DND-41 (cell line): ENCODE measurements around the gene KLK3.
"Not testable (repeated sequence)": the region's sequence is repeated elsewhere in the genome, so short reads cannot be mapped to it uniquely, and the experiment has no call there.

Experiments used
- ATAC-seq: fragments of 200-7000 bp; cut with Tn5 transposase; 3 replicates; pipeline ENCODE4 v1.9.1; 2021; ENCODE audit warnings: low read depth; ENCODE audit not compliant: insufficient read depth
- DNase-seq: peaks from one replicate; pipeline ENCODE4 v3.0.0-alpha.2; 2020
- H2AFZ ChIP-seq: 2 replicates; pipeline ENCODE4 v1.6.0; 2012; ENCODE audit warnings: low read depth, low read length
- H3K27ac ChIP-seq: 2 replicates; pipeline ENCODE4 v1.5.1; 2012; ENCODE audit warnings: low read length, inconsistent platforms
- H3K27me3 ChIP-seq: fragments of 200-600 bp; sonication (generic); 2 replicates; pipeline ENCODE4 v1.6.0; 2012; ENCODE audit warnings: low read length, mild to moderate bottlenecking, inconsistent platforms; ENCODE audit not compliant: insufficient read depth, poor library complexity
- H3K36me3 ChIP-seq: 2 replicates; pipeline ENCODE4 v1.5.1; 2012; ENCODE audit warnings: low read length, inconsistent platforms; ENCODE audit not compliant: insufficient read depth
- H3K4me1 ChIP-seq: 2 replicates; pipeline ENCODE4 v1.5.1; 2012; ENCODE audit warnings: mild to moderate bottlenecking, low read length; ENCODE audit not compliant: insufficient read depth
- H3K4me2 ChIP-seq: 2 replicates; pipeline ENCODE4 v1.6.0; 2012; ENCODE audit warnings: mild to moderate bottlenecking, moderate library complexity, low read length, inconsistent platforms; ENCODE audit not compliant: insufficient read depth
- H3K4me3 ChIP-seq, 2 experiments: fragments of 200-600 bp in 1 of 2; shearing (Covaris generic) in 1 of 2; 2 replicates each; pipeline ENCODE4 v1.5.1; 2012 to 2016; ENCODE audit warnings: inconsistent platforms in 2 of 2, low read length in 2 of 2, mild to moderate bottlenecking in 2 of 2, low read depth in 1 of 2, moderate library complexity in 1 of 2
- H3K79me2 ChIP-seq: 2 replicates; pipeline ENCODE4 v1.6.0; 2012; ENCODE audit warnings: low read length, inconsistent platforms; ENCODE audit not compliant: insufficient read depth
- H3K9ac ChIP-seq: 2 replicates; pipeline ENCODE4 v1.6.0; 2012; ENCODE audit warnings: low read depth, mild to moderate bottlenecking, inconsistent platforms, low read length, moderate library complexity
- H3K9me3 ChIP-seq: 2 replicates; pipeline ENCODE4 v1.5.1; 2012; ENCODE audit warnings: low read length, moderate library complexity, mild to moderate bottlenecking, inconsistent platforms; ENCODE audit not compliant: insufficient read depth, severe bottlenecking
- H4K20me1 ChIP-seq: 2 replicates; pipeline ENCODE4 v1.6.0; 2012; ENCODE audit warnings: low read length; ENCODE audit not compliant: insufficient read depth
- EZH2 ChIP-seq: IDR thresholded peaks from 3 replicates; pipeline ENCODE4 v1.6.1; 2012; ENCODE audit warnings: borderline replicate concordance, low read depth, mild to moderate bottlenecking, moderate library complexity, low read length, inconsistent platforms; ENCODE audit not compliant: severe bottlenecking
- TF ChIP-seq, protein P1 (sequence below): IDR thresholded peaks from 2 replicates; pipeline ENCODE4 v1.5.1; 2012; ENCODE audit warnings: borderline replicate concordance, low read length, moderate library complexity, mild to moderate bottlenecking; ENCODE audit not compliant: poor library complexity, severe bottlenecking; ENCODE audit errors: extremely low read depth

The KLK3 gene

DNA sequence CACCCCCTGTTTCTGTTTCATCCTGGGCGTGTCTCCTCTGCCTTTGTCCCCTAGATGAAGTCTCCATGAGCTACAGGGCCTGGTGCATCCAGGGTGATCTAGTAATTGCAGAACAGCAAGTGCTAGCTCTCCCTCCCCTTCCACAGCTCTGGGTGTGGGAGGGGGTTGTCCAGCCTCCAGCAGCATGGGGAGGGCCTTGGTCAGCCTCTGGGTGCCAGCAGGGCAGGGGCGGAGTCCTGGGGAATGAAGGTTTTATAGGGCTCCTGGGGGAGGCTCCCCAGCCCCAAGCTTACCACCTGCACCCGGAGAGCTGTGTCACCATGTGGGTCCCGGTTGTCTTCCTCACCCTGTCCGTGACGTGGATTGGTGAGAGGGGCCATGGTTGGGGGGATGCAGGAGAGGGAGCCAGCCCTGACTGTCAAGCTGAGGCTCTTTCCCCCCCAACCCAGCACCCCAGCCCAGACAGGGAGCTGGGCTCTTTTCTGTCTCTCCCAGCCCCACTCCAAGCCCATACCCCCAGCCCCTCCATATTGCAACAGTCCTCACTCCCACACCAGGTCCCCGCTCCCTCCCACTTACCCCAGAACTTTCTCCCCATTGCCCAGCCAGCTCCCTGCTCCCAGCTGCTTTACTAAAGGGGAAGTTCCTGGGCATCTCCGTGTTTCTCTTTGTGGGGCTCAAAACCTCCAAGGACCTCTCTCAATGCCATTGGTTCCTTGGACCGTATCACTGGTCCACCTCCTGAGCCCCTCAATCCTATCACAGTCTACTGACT lies at the start of gene KLK3:
Gene KLK3 (plus strand): TSS at position 280 of the 775 bp plus-strand sequence. CDS start 41 bp downstream, at position 321.
- no peak for ATAC-seq
- Histone ChIP-seq H3K4me1 (no peaks in the 10 kb centered on the region), H2AFZ (no peak within 1 kb of the TSS)

GRCh38 chr19:50808856-50809255 lies 45.9 kb upstream of the KLK3 start:
- H3K79me2 ChIP-seq = peaks cover 10% of the 10 kb centered on the region
- TF ChIP-seq, protein P1, sequence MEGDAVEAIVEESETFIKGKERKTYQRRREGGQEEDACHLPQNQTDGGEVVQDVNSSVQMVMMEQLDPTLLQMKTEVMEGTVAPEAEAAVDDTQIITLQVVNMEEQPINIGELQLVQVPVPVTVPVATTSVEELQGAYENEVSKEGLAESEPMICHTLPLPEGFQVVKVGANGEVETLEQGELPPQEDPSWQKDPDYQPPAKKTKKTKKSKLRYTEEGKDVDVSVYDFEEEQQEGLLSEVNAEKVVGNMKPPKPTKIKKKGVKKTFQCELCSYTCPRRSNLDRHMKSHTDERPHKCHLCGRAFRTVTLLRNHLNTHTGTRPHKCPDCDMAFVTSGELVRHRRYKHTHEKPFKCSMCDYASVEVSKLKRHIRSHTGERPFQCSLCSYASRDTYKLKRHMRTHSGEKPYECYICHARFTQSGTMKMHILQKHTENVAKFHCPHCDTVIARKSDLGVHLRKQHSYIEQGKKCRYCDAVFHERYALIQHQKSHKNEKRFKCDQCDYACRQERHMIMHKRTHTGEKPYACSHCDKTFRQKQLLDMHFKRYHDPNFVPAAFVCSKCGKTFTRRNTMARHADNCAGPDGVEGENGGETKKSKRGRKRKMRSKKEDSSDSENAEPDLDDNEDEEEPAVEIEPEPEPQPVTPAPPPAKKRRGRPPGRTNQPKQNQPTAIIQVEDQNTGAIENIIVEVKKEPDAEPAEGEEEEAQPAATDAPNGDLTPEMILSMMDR = no peak
- no peak for TF ChIP-seq EZH2
- H3K4me1 ChIP-seq = peaks cover 10% of the 10 kb centered on the region
- no peaks in the 10 kb centered on the region for H3K9me3 ChIP-seq
- no peak overlapping the region for H2AFZ ChIP-seq
- no peaks in the 10 kb centered on the region for H3K27me3 ChIP-seq
- DNase-seq = no peak
- H3K9ac ChIP-seq = no peak overlapping the region
- no peak overlapping the region for H3K4me2 ChIP-seq
- no peak overlapping the region for H3K4me3 ChIP-seq
- H3K27ac ChIP-seq = no peak overlapping the region
- peaks cover 1% of the 10 kb centered on the region; the same call in 1 of the 2 replicates for H4K20me1 ChIP-seq
- H3K36me3 ChIP-seq = peaks cover under 1% of the 10 kb centered on the region; the same call in 1 of the 2 replicates
- no peak for ATAC-seq

More for the DNA sequence above, at the start of gene KLK3:
- no peaks in the 10 kb centered on the region for H3K36me3 ChIP-seq
- no peak within 1 kb of the TSS for H3K4me3 ChIP-seq
- H3K9ac ChIP-seq = no peak within 1 kb of the TSS
- no peak for DNase-seq
- TF ChIP-seq, protein P1 = no peak
- TF ChIP-seq EZH2 = no peak
- no peaks in the 10 kb centered on the region for H3K9me3 ChIP-seq
- no peaks in the 10 kb centered on the region for H3K79me2 ChIP-seq
- H3K27me3 ChIP-seq = no peaks in the 10 kb centered on the region
- H3K4me2 ChIP-seq = no peak within 1 kb of the TSS
- no peak within 1 kb of the TSS for H3K27ac ChIP-seq
- no peaks in the 10 kb centered on the region for H4K20me1 ChIP-seq

DNA sequence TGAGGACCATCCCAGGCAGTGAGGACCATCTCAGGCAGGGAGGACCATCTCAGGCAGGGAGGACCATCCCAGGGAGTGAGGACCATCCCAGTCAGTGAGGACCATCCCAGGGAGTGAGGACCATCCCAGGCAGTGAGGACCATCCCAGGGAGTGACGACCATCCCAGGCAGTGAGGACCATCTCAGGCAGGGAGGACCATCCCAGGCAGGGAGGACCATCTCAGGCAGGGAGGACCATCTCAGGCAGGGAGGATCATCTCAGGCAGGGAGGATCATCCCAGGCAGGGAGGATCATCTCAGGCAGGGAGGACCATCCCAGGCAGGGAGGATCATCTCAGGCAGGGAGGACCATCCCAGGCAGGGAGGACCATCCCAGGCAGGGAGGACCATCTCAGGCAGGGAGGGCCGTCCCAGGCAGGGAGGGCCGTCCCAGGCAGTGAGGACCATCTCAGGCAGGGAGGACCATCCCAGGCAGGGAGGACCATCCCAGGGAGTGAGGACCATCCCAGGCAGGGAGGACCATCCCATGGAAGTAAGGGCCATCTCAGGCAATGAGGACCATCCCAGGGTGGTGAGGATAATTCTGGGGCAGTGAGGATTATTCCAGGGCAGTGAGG lies 43.0 kb upstream of the KLK3 start:
- H3K27me3 ChIP-seq, H3K79me2 ChIP-seq, DNase-seq, H3K36me3 ChIP-seq, H3K27ac ChIP-seq, H3K4me3 ChIP-seq, H4K20me1 ChIP-seq, H3K9me3 ChIP-seq, H3K4me2 ChIP-seq, H2AFZ ChIP-seq, H3K9ac ChIP-seq, H3K4me1 ChIP-seq, ATAC-seq: not testable (repeated sequence)

DNA sequence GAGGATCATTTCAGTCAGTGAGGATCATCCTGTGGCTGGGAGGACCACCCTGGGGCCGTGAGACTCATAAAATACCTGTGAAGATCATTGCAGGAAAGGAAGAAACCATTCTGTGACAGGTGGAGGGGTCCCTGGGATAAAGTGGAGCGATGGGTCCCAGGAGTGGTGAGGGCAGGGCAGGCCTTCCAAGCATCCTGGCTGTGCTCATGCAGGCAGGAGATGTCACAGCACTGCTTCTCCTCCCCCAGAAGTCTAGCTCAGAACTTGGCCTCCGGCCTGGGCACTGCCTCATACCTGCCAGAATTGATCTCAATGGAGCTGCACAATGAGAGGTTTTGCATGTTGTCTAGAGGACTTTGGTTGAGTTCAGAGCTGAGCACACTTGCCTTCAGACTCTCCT lies 42.2 kb upstream of the KLK3 start:
- no peak overlapping the region for H3K4me3 ChIP-seq
- H3K9me3 ChIP-seq = no peaks in the 10 kb centered on the region
- no peak overlapping the region for H3K9ac ChIP-seq
- TF ChIP-seq EZH2 = no peak
- TF ChIP-seq, protein P1 = no peak
- H3K79me2 ChIP-seq = no peaks in the 10 kb centered on the region
- no peak overlapping the region for H3K4me2 ChIP-seq
- no peak for ATAC-seq
- no peak for DNase-seq
- H2AFZ ChIP-seq = no peak overlapping the region
- no peaks in the 10 kb centered on the region for H3K27me3 ChIP-seq
- H3K36me3 ChIP-seq = no peaks in the 10 kb centered on the region
- no peaks in the 10 kb centered on the region for H3K4me1 ChIP-seq
- H3K27ac ChIP-seq = no peak overlapping the region
- no peaks in the 10 kb centered on the region for H4K20me1 ChIP-seq
